Endodermal cell (in vitro differentiated cells): ENCODE results near the gene SUGCT. TPM values are rescaled to one million over a fixed set of nuclear protein-coding genes. Genes with fewer than 3 reads are reported as not detected.
A peak's percentile ranks its signal among the peaks of the same experiment; 100 is the strongest.
"Not testable (repeated sequence)": the region's sequence is repeated elsewhere in the genome, so short reads cannot be mapped to it uniquely, and the experiment has no call there.

Experiments used
- DNase-seq: peaks from one replicate; pipeline ENCODE4 v3.0.0-alpha.2; 2017
- H3K27ac ChIP-seq: 2 replicates; pipeline ENCODE4 v1.5.1; 2013; ENCODE audit warnings: mild to moderate bottlenecking, low read depth, low read length, moderate library complexity
- H3K27me3 ChIP-seq: 2 replicates; pipeline ENCODE4 v1.6.1; 2013; ENCODE audit warnings: mild to moderate bottlenecking, low read length, moderate library complexity; ENCODE audit not compliant: insufficient read depth, control insufficient read depth, poor library complexity, severe bottlenecking
- H3K36me3 ChIP-seq: 2 replicates; pipeline ENCODE4 v1.7.0; 2013; ENCODE audit warnings: mild to moderate bottlenecking, low read length, moderate library complexity; ENCODE audit not compliant: control insufficient read depth, insufficient read depth
- H3K4me1 ChIP-seq: one replicate; pipeline ENCODE4 v1.7.0; 2013; ENCODE audit warnings: low read length; ENCODE audit not compliant: control insufficient read depth, insufficient read depth
- H3K4me3 ChIP-seq: 2 replicates; pipeline ENCODE4 v1.5.1; 2013; ENCODE audit warnings: mild to moderate bottlenecking, low read length, moderate library complexity
- H3K9ac ChIP-seq: 2 replicates; pipeline ENCODE4 v1.6.1; 2013; ENCODE audit warnings: mild to moderate bottlenecking, low read length, moderate library complexity; ENCODE audit not compliant: poor library complexity, severe bottlenecking; ENCODE audit errors: extremely low read depth
- H3K9me3 ChIP-seq: 2 replicates; pipeline ENCODE4 v1.6.1; 2013; ENCODE audit warnings: mild to moderate bottlenecking, low read length, moderate library complexity; ENCODE audit not compliant: control insufficient read depth
- H3K27ac Mint-ChIP-seq: 2 replicates; pipeline ENCODE4 v1.8.0; 2020; ENCODE audit warnings: mixed read lengths
- H3K27me3 Mint-ChIP-seq: 2 replicates; pipeline ENCODE4 v1.8.0; 2021; ENCODE audit warnings: mild to moderate bottlenecking, mixed read lengths; ENCODE audit not compliant: insufficient read depth
- H3K36me3 Mint-ChIP-seq: 2 replicates; pipeline ENCODE4 v1.8.0; 2020; ENCODE audit warnings: low read depth, mixed read lengths
- H3K4me1 Mint-ChIP-seq: 2 replicates; pipeline ENCODE4 v1.8.0; 2020; ENCODE audit warnings: mixed read lengths
- H3K4me3 Mint-ChIP-seq: 2 replicates; pipeline ENCODE4 v1.8.0; 2020; ENCODE audit warnings: mild to moderate bottlenecking, moderate library complexity, mixed read lengths
- H3K9me3 Mint-ChIP-seq: 2 replicates; pipeline ENCODE4 v1.8.0; 2020; ENCODE audit warnings: mild to moderate bottlenecking, mixed read lengths
- CTCF ChIP-seq: fragments of 200-600 bp; sonication (generic); conservative IDR thresholded peaks from 2 replicates; pipeline ENCODE4 v1.5.0; 2021; ENCODE audit warnings: antibody characterized with exemption, mild to moderate bottlenecking
- WGBS, 2 experiments: methylation state at CpG; one replicate each; pipeline versions ENCODE4 v1.1.5 to v1.1.7; 2013; ENCODE audit warnings: missing lambda C conversion rate in 2 of 2, mixed read lengths in 1 of 2; ENCODE audit not compliant: insufficient coverage in 1 of 2, insufficient read length in 1 of 2; 5-methylcytosine and 5-hydroxymethylcytosine counted together
- total RNA-seq, 2 donors: library from RNA; stranded (reverse); fragmentation: NEBNext Ultra II Directional in 1 of 2; extraction: Animal tissue kit (Norgen Biotek cat#: 25700) in 1 of 2; gene quantifications; 2 replicates in 1 of 2; 3 replicates in 1 of 2; pipeline ENCODE4 v1.2.1, GENCODE V29; 2021

The SUGCT gene
- total RNA-seq, 2 donors from 2014 or later, result 3.6 to 3.9 TPM

GRCh38 chr7:40120020-40120419, 14.8 kb upstream of the SUGCT start:
- peaks cover 7% of the 10 kb centered on the region for H3K36me3 ChIP-seq
- WGBS, 2 experiments, result 65 to 100% methylated on average over 1 to 5 of the region's 5 CpGs
- H3K9me3 Mint-ChIP-seq, result no peaks in the 10 kb centered on the region
- peak overlapping the region; percentile 57 for H3K27ac Mint-ChIP-seq
- H3K4me3 Mint-ChIP-seq, result no peak overlapping the region
- H3K27me3 Mint-ChIP-seq, result no peaks in the 10 kb centered on the region
- no peak overlapping the region for H3K9ac ChIP-seq
- H3K36me3 Mint-ChIP-seq, result peaks cover 4% of the 10 kb centered on the region
- no peak overlapping the region for H3K4me3 ChIP-seq
- DNase-seq, result no peak
- peaks cover 8% of the 10 kb centered on the region for H3K4me1 Mint-ChIP-seq
- TF ChIP-seq CTCF, result no peak
- H3K27me3 ChIP-seq, result no peaks in the 10 kb centered on the region
- H3K27ac ChIP-seq, result no peak overlapping the region
- no peaks in the 10 kb centered on the region for H3K9me3 ChIP-seq
- peaks cover 3% of the 10 kb centered on the region for H3K4me1 ChIP-seq

GRCh38 chr7:40122100-40122939, 12.5 kb upstream of the SUGCT start:
- not testable (repeated sequence) for H3K9me3 Mint-ChIP-seq, H3K4me3 ChIP-seq, DNase-seq, H3K4me3 Mint-ChIP-seq, H3K36me3 ChIP-seq, H3K9ac ChIP-seq, H3K27me3 Mint-ChIP-seq, H3K27me3 ChIP-seq, H3K27ac ChIP-seq, H3K36me3 Mint-ChIP-seq, H3K27ac Mint-ChIP-seq, H3K4me1 Mint-ChIP-seq, H3K4me1 ChIP-seq, H3K9me3 ChIP-seq
- WGBS, 2 experiments, result 94% methylated on average over 10 to 14 of the region's 14 CpGs

GRCh38 chr7:40122940-40123254, 11.9 kb upstream of the SUGCT start:
- 100% methylated on average over 2 of the region's 2 CpGs for WGBS, 2 experiments
- Mint-ChIP-seq H3K4me1 (peaks cover 8% of the 10 kb centered on the region), H3K27ac (no peak overlapping the region), H3K4me3 (no peak overlapping the region), H3K27me3 (no peaks in the 10 kb centered on the region), H3K9me3 (no peaks in the 10 kb centered on the region), H3K36me3 (peaks cover 4% of the 10 kb centered on the region)
- Histone ChIP-seq H3K27me3 (no peaks in the 10 kb centered on the region), H3K9me3 (no peaks in the 10 kb centered on the region), H3K9ac (no peak overlapping the region), H3K4me3 (no peak overlapping the region), H3K27ac (no peak overlapping the region), H3K36me3 (peaks cover 12% of the 10 kb centered on the region), H3K4me1 (peaks cover 3% of the 10 kb centered on the region)
- TF ChIP-seq CTCF, result no peak
- no peak for DNase-seq
